IPS-15b (cell line): ENCODE measurements around the gene PBRM1.

Experiments used
- H3K27me3 ChIP-seq: one replicate; pipeline ENCODE4 v1.6.1; 2013; ENCODE audit warnings: low read length; ENCODE audit not compliant: control insufficient read depth, insufficient read depth
- H3K36me3 ChIP-seq: one replicate; pipeline ENCODE4 v1.6.1; 2013; ENCODE audit warnings: low read length; ENCODE audit not compliant: control insufficient read depth, insufficient read depth
- H3K4me1 ChIP-seq: one replicate; pipeline ENCODE4 v1.6.1; 2013; ENCODE audit warnings: mild to moderate bottlenecking, low read length; ENCODE audit not compliant: control insufficient read depth, insufficient read depth
- H3K4me3 ChIP-seq: one replicate; pipeline ENCODE4 v1.5.1; 2013; ENCODE audit warnings: low read depth, low read length
- H3K9ac ChIP-seq: one replicate; pipeline ENCODE4 v1.6.1; 2013; ENCODE audit warnings: low read depth, mild to moderate bottlenecking, low read length
- H3K9me3 ChIP-seq: one replicate; pipeline ENCODE4 v1.6.1; 2013; ENCODE audit warnings: mild to moderate bottlenecking, low read length; ENCODE audit not compliant: control insufficient read depth, insufficient read depth

PBRM1 gene

GRCh38 chr3:52696830-52697631 is 11.3 kb upstream of the PBRM1 start:
- Histone ChIP-seq H3K9ac (no peak overlapping the region), H3K9me3 (no peaks in the 10 kb centered on the region), H3K4me1 (no peaks in the 10 kb centered on the region), H3K4me3 (no peak overlapping the region), H3K36me3 (peaks cover 42% of the 10 kb centered on the region), H3K27me3 (no peaks in the 10 kb centered on the region)

GRCh38 chr3:52695798-52696671 is 10.3 kb upstream of the PBRM1 start:
- Histone ChIP-seq H3K36me3 (peaks cover 46% of the 10 kb centered on the region), H3K4me1 (no peaks in the 10 kb centered on the region)

GRCh38 chr3:52694528-52695189 is 8.9 kb upstream of the PBRM1 start:
- Histone ChIP-seq H3K4me1 (no peaks in the 10 kb centered on the region), H3K27me3 (no peaks in the 10 kb centered on the region), H3K9me3 (no peaks in the 10 kb centered on the region), H3K4me3 (no peak overlapping the region), H3K9ac (no peak overlapping the region), H3K36me3 (peaks cover 54% of the 10 kb centered on the region)

More at GRCh38 chr3:52695798-52696671, 10.3 kb upstream of the PBRM1 start:
- Histone ChIP-seq H3K4me3 (no peak overlapping the region), H3K9me3 (no peaks in the 10 kb centered on the region), H3K27me3 (no peaks in the 10 kb centered on the region), H3K9ac (no peak overlapping the region)

GRCh38 chr3:52693071-52693470 is 7.4 kb upstream of the PBRM1 start:
- no peaks in the 10 kb centered on the region for H3K4me1 ChIP-seq

GRCh38 chr3:52690560-52690959 is 4.8 kb upstream of the PBRM1 start:
- Histone ChIP-seq H3K9me3 (no peaks in the 10 kb centered on the region), H3K4me1 (no peaks in the 10 kb centered on the region), H3K9ac (no peak overlapping the region), H3K36me3 (peaks cover 63% of the 10 kb centered on the region), H3K4me3 (no peak overlapping the region), H3K27me3 (no peaks in the 10 kb centered on the region)

More at GRCh38 chr3:52693071-52693470, 7.4 kb upstream of the PBRM1 start:
- Histone ChIP-seq H3K9me3 (no peaks in the 10 kb centered on the region), H3K36me3 (peaks cover 70% of the 10 kb centered on the region), H3K4me3 (no peak overlapping the region), H3K9ac (no peak overlapping the region), H3K27me3 (no peaks in the 10 kb centered on the region)

- Histone ChIP-seq H3K36me3 (peaks cover 55% of the 10 kb centered on the region), H3K4me3 (no peak overlapping the region), H3K27me3 (no peaks in the 10 kb centered on the region), H3K9ac (no peak overlapping the region), H3K9me3 (no peaks in the 10 kb centered on the region), H3K4me1 (peaks cover 7% of the 10 kb centered on the region)
Measured at GRCh38 chr3:52689151-52689550, 3.4 kb upstream of the PBRM1 start.

GRCh38 chr3:52688266-52688665 is 2.6 kb upstream of the PBRM1 start:
- no peak overlapping the region for H3K4me3 ChIP-seq
- peaks cover 7% of the 10 kb centered on the region for H3K4me1 ChIP-seq
- H3K27me3 ChIP-seq: no peaks in the 10 kb centered on the region
- peaks cover 47% of the 10 kb centered on the region for H3K36me3 ChIP-seq
- H3K9me3 ChIP-seq: no peaks in the 10 kb centered on the region
- no peak overlapping the region for H3K9ac ChIP-seq

- Histone ChIP-seq H3K36me3 (peaks cover 30% of the 10 kb centered on the region), H3K4me3 (peak overlapping the region; percentile 97)
Measured at GRCh38 chr3:52685285-52685708, 416 bp downstream of the PBRM1 start.

GRCh38 chr3:52684184-52684583 is 1.5 kb downstream of the PBRM1 start:
- no peak overlapping the region for H3K9ac ChIP-seq
- H3K9me3 ChIP-seq: no peaks in the 10 kb centered on the region
- peaks cover 10% of the 10 kb centered on the region for H3K4me1 ChIP-seq
- H3K36me3 ChIP-seq: peaks cover 21% of the 10 kb centered on the region
- no peak overlapping the region for H3K4me3 ChIP-seq
- no peaks in the 10 kb centered on the region for H3K27me3 ChIP-seq

More at GRCh38 chr3:52685285-52685708, 416 bp downstream of the PBRM1 start:
- Histone ChIP-seq H3K9me3 (no peaks in the 10 kb centered on the region), H3K4me1 (peaks cover 10% of the 10 kb centered on the region), H3K27me3 (no peaks in the 10 kb centered on the region), H3K9ac (peak overlapping the region; percentile 72)

- Histone ChIP-seq H3K4me1 (peaks cover 10% of the 10 kb centered on the region), H3K4me3 (no peak overlapping the region), H3K36me3 (peaks cover 16% of the 10 kb centered on the region), H3K27me3 (no peaks in the 10 kb centered on the region), H3K9me3 (no peaks in the 10 kb centered on the region), H3K9ac (no peak overlapping the region)
Measured at GRCh38 chr3:52683611-52684010, 2.1 kb downstream of the PBRM1 start.

- H3K4me3 ChIP-seq: no peak overlapping the region
- no peaks in the 10 kb centered on the region for H3K9me3 ChIP-seq
- no peaks in the 10 kb centered on the region for H3K27me3 ChIP-seq
- H3K9ac ChIP-seq: no peak overlapping the region
- peaks cover 11% of the 10 kb centered on the region for H3K36me3 ChIP-seq
- H3K4me1 ChIP-seq: peaks cover 10% of the 10 kb centered on the region
Measured at GRCh38 chr3:52682016-52682415, 3.7 kb downstream of the PBRM1 start.
